Measurements from ENCODE around the gene MAL. TPM values are rescaled to one million over a fixed set of nuclear protein-coding genes. Genes with fewer than 3 reads are reported as not detected.

The MAL gene
- total RNA-seq, 1 experiment from 2014 or later: not detected

- no peak for DNase-seq (ENCODE audit: low read depth, low spot score)
- in situ Hi-C loops (cut with HindIII; ENCODE audit: low pct_unique_long_range_greater_than_20kb, low sequenced_read_pairs): no loop called here
Observed at GRCh38 chr2:94994914-94995552, 30.5 kb upstream of the MAL start.

- no peak for DNase-seq (ENCODE audit: low read depth, low spot score)
- in situ Hi-C loops (cut with HindIII; ENCODE audit: low pct_unique_long_range_greater_than_20kb, low sequenced_read_pairs): no loop called here
Observed at GRCh38 chr2:94995553-94996304, 29.8 kb upstream of the MAL start.

- in situ Hi-C loops (cut with HindIII; ENCODE audit: low pct_unique_long_range_greater_than_20kb, low sequenced_read_pairs): no loop called here
- DNase-seq (ENCODE audit: low read depth, low spot score): no peak
Observed at GRCh38 chr2:94996305-94997100, 29.0 kb upstream of the MAL start.

- no peak for DNase-seq (ENCODE audit: low read depth, low spot score)
- in situ Hi-C loops (cut with HindIII; ENCODE audit: low pct_unique_long_range_greater_than_20kb, low sequenced_read_pairs): no loop called here
Observed at GRCh38 chr2:94997981-94998930, 27.3 kb upstream of the MAL start.

DNA sequence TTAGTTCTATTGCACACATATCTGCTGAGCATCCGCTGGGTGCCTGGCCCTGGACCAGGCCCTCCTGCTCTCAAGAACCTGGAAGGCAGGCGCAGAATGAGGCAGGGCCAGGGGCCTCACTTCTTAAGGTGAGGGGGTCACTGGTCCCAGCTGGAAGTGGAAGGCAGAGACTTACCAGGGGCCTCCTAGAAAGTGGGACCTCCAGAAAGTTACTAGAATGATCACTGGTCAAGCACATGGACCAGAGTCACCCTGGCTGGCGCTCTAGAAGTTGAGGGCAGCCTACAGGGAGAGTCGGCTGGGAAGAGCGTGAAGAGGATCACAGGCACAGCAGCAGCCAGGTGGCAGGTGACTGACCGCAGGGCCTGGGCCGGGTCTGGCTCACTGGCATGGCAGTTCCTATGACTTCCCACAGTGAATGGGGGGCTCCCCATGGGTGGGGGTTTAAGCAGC, 26.1 kb upstream of the MAL start:
- no peak for DNase-seq (ENCODE audit: low read depth, low spot score)
- in situ Hi-C loops (cut with HindIII; ENCODE audit: low pct_unique_long_range_greater_than_20kb, low sequenced_read_pairs): no loop called here

DNA sequence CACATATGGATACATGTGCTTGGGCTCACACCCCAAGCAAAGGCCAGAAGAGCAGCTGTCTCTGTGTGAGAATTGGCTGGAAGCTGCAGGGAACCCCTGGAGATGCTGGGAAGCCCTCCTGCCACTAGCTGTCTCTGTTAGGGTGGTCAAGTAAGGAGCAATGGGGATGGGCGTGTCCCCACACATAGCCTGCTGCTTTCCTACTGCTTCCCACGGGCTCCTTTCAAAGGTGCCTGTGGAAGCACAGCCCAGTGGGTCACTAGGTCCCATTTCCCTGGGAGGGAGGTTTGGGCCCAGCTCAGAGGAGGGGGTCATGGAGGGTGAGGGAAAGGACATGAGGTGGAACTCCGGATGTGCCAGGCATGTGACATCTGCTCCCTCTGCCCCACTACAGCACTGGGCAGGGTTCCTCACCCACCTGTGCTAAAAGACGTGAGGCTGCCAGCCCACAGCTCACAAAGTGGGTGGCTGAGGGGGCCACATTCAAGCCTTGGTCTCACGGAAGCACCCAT, 24.4 kb upstream of the MAL start:
- in situ Hi-C loops (cut with HindIII; ENCODE audit: low pct_unique_long_range_greater_than_20kb, low sequenced_read_pairs): no loop called here
- no peak for DNase-seq (ENCODE audit: low read depth, low spot score)

DNA sequence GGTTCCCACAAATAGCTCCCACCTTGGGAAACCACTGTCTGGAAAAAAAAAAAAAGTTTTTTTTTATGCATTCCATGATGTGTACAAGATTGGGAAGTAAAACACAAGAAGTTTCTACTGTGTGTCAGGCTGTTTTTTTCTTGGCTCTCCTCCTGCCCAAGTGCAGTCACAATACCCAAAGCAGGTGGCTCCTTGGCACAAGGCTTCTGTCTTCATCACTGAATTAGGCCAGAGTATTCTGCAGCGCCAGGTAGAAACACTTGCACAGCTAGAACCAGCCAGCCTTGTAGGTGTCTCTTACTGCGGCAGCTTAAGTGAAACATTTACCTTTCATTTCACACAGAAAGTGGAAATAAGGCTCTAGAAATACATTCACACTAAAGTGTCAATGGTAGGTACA, 23.8 kb upstream of the MAL start:
- in situ Hi-C loops (cut with HindIII; ENCODE audit: low pct_unique_long_range_greater_than_20kb, low sequenced_read_pairs): no loop called here
- DNase-seq (ENCODE audit: low read depth, low spot score): no peak

DNA sequence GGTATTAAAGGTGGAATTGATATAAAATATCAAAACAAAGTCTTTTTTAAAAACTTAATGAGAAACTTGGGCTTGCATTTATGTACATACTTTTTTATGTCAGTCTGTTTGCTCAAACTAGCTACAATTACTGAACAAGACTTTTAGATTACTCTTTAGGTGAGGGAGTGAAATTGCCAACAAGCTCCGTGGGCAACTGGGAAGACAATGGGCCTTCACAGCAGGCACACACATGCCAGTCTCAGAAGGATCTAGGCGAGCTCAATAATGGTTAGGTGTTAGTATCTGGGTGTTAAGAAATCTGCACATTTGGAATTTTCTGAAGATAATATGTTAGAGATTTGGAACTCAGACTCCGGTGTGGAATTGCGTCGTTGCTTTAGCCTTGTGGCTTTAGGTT, 23.0 kb upstream of the MAL start:
- no peak for DNase-seq (ENCODE audit: low read depth, low spot score)
- in situ Hi-C loops (cut with HindIII; ENCODE audit: low pct_unique_long_range_greater_than_20kb, low sequenced_read_pairs): no loop called here

DNA sequence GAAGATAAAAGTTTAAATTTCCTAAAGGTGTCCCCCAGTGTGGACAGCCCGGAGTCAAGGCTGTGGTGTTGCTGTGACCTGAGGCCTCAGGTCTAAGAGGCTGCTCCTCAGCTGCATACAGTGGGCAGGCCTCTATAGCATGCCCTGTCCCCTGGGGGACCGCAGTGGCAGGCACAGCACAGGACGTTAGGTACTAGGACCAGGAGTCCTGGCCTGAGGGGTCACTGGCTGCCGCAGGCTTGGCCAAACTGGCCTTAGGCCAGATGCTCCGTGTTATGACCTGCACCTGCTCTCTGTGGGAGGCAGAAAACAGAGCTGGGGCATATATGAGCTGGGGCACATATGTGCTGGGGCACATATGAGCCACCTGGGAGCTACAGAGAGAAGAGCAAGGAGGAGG, 21.2 kb upstream of the MAL start:
- no peak for DNase-seq (ENCODE audit: low read depth, low spot score)
- in situ Hi-C loops (cut with HindIII; ENCODE audit: low pct_unique_long_range_greater_than_20kb, low sequenced_read_pairs): no loop called here

DNA sequence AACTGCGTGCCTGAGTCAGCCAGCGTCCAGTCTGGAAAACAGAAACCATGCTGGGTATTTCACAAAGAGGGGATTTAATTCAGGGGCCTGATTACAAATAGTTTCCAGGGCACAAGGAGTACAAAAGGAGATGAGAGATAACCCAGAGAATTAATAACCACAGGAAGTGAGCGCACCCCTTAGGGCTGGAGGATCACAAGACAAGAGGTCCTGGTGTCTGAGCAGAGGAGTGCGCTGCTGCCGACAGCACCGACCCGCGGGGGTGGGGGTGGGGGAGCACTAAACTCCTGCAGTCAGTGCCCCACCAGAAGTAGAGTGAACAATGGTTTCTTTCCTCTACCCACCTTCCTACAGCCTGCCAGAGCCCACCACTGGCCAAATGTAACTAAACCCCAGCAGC, 20.8 kb upstream of the MAL start:
- peak; percentile 58 for DNase-seq (ENCODE audit: low read depth, low spot score)
- in situ Hi-C loops (cut with HindIII; ENCODE audit: low pct_unique_long_range_greater_than_20kb, low sequenced_read_pairs): no loop called here

DNA sequence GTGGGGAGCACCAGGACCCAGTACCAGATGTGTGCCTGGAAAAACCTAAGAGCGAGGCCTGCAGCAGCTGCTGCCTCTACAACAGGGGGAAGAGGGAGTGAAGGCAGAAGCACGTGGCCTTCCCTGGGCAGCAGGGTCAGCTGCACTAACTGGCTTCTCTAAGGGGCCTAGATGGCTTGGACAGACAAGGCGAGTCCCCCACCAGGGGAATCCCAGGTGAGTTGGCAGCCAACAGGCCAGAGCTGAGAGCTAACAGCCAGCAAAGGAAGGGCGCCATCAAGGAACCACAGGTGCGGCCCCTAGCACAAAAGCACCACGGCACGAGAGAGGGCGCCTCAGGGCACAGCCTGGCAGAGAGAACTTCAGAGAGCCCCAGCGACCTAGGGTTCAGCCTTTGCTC, 19.8 kb upstream of the MAL start:
- in situ Hi-C loops (cut with HindIII; ENCODE audit: low pct_unique_long_range_greater_than_20kb, low sequenced_read_pairs): no loop called here
- no peak for DNase-seq (ENCODE audit: low read depth, low spot score)

DNA sequence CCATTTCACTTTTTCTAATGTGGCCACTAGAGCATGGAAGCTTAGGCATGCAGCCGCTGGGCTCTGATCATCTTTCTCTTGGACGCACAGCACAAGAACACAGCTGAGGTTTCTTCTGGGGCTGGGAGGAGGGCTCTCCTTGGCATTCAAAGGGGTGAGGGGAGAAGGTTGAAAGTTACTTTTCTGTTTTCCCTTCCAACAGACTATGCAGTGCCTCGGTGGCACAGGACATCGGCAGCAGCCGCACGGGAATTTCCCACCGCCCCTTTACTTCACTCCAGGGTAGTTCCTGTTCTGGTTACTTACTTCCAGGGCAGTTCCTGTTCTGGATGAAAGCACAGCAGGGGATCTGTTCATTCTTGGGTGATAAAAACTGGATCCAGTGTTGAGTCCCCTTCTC, 18.9 kb upstream of the MAL start:
- no peak for DNase-seq (ENCODE audit: low read depth, low spot score)
- in situ Hi-C loops (cut with HindIII; ENCODE audit: low pct_unique_long_range_greater_than_20kb, low sequenced_read_pairs): no loop called here

DNA sequence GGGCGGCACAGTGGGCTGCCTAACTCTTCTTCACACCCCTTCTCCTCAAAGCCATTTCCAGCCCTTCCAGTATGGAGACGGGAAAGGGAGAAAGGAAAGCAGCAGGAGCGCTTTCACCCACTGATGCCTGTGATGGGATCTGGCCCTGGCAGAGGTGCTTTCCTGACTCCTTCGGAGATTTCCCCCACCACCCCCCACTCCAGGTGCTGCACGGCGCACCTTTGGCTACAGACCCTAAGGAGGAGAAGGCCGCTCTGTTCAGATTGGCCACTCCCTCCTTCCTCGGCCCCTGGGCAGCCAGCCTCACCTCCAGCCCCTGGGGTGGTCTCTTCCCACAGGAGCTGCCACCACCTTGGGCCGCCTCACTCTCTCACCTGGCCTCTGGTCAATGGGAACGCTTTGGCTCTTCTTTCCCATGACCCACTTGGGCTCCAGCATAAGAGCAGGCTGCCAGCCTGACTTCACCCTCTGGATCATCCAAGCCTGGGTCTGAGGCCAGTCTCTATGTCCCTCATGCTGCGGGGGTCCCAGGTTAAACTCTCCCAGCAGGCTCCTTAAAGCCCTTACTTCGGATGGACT, 18.4 kb upstream of the MAL start:
- no peak for DNase-seq (ENCODE audit: low read depth, low spot score)
- in situ Hi-C loops (cut with HindIII; ENCODE audit: low pct_unique_long_range_greater_than_20kb, low sequenced_read_pairs): no loop called here

DNA sequence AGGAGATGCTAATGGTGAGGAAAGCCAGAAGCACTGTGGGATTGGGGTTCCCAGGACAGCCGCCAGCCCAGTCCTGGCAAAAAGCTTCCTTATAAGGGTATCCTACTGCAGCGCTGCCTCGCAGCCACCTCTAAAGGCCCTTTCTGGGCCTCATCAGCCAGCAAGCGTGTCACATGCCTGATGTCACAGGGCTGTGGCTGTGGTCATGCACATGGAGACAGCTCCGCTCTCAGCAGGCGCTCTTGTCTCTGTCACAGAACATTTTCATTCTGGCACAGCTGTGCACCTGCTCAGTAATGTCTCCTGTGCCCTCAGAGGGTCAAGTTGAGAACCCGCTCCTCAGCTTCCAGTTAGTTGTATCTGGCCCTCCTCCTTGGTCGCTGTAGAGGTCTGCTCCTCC, 17.7 kb upstream of the MAL start:
- DNase-seq (ENCODE audit: low read depth, low spot score): no peak
- in situ Hi-C loops (cut with HindIII; ENCODE audit: low pct_unique_long_range_greater_than_20kb, low sequenced_read_pairs): no loop called here

DNA sequence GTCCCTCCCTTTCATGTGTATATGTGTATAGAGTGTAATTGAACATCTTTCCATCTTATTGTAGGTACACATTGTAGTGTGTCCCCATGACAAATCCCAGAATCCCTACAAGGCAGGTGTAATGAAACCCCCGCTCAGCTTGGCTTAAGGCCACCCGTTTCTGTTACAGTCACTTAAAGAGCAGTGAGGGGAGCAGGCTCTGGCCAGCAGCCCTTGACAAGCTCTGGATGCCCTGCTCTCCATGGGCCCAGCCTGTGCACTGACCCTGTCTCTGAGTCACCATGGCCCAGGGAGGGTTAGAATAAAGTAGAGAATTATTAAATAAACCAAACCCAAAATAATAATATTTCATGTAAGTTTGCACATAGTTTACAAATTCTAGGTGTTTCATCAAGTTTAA, 17.2 kb upstream of the MAL start:
- DNase-seq (ENCODE audit: low read depth, low spot score): no peak

DNA sequence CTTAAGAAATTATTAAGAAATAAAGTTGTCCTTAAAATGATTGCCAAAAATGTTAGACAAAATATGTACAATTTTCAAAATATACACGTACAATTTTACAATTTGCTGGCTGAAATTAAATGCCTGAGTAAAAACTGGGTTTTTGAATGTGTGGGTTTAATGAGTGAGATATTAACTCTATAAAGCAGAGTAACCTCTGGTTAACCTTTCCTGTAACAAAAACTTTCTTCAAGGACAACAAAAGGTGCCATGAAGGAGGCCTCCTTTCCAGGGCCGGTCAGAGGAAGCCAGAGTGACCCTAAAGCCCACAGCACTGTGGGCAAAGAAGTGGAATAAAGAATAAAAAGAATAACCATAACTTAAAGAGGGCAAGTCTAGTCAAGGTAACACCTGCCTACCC, 16.5 kb upstream of the MAL start:
- in situ Hi-C loops (cut with HindIII; ENCODE audit: low pct_unique_long_range_greater_than_20kb, low sequenced_read_pairs): no loop called here

More for the DNA sequence above, 17.2 kb upstream of the MAL start:
- in situ Hi-C loops (cut with HindIII; ENCODE audit: low pct_unique_long_range_greater_than_20kb, low sequenced_read_pairs): no loop called here

DNA sequence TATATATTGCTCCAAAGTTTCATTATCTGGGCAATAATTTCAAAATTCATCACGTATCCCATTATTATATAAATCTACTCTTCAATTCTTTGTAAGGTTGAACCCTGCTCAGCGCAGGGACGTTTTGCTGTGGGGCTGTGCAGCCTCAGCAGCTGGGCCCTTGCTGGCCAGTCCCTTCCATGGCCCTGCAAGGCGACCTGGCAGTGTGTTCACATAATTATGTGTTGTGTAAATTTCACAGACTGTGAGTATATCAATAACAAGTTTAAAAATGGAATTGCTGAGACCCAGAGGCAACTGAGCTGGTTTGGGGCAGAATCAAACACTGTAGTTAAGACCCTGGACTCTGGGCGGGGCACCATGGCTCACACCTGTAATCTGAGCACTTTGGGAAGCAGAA, 16.1 kb upstream of the MAL start:
- no peak for DNase-seq (ENCODE audit: low read depth, low spot score)
- in situ Hi-C loops (cut with HindIII; ENCODE audit: low pct_unique_long_range_greater_than_20kb, low sequenced_read_pairs): no loop called here

More for the DNA sequence above, 16.5 kb upstream of the MAL start:
- no peak for DNase-seq (ENCODE audit: low read depth, low spot score)
